WTC11 (cell line): ENCODE results near the gene ADAMTS18. TPM values are rescaled to one million over a fixed set of nuclear protein-coding genes. Genes with fewer than 3 reads are reported as not detected.

ENCODE experiments used
- ATAC-seq: fragments of 200-7000 bp; cut with Tn5 transposase; 2 replicates; pipeline ENCODE4 v1.10.0; 2021; ENCODE audit warnings: mild to moderate bottlenecking, moderate library complexity
- CTCF ChIA-PET: fragments of 300-600 bp; sonication (Branson Sonifier 250); formaldehyde crosslinking; loops from one replicate; lab custom pipeline; 2021; ENCODE audit warnings: antibody characterized with exemption; lab: Charles Lee
- POLR2A ChIA-PET: fragments of 350-600 bp; sonication (Branson Sonifier 250); formaldehyde crosslinking; loops from one replicate; lab custom pipeline; 2021; ENCODE audit warnings: antibody characterized with exemption; lab: Charles Lee
- DNase-seq: peaks from one replicate; pipeline ENCODE4 v3.0.0; 2021; ENCODE audit warnings: low spot score
- H3K27ac Mint-ChIP-seq: 2 replicates; pipeline ENCODE4 v1.8.0; 2021; ENCODE audit warnings: mixed read lengths
- H3K27me3 Mint-ChIP-seq: 2 replicates; pipeline ENCODE4 v1.8.0; 2021; ENCODE audit warnings: low read depth, mild to moderate bottlenecking, moderate library complexity, mixed read lengths
- H3K36me3 Mint-ChIP-seq: 2 replicates; pipeline ENCODE4 v1.8.0; 2021; ENCODE audit warnings: mixed read lengths
- H3K4me1 Mint-ChIP-seq: 2 replicates; pipeline ENCODE4 v1.8.0; 2022; ENCODE audit warnings: mixed read lengths
- H3K4me3 Mint-ChIP-seq: 2 replicates; pipeline ENCODE4 v1.8.0; 2021; ENCODE audit warnings: mild to moderate bottlenecking, moderate library complexity, mixed read lengths
- H3K9me3 Mint-ChIP-seq: 2 replicates; pipeline ENCODE4 v1.8.0; 2021; ENCODE audit warnings: mixed read lengths
- AFF4 ChIP-seq: sonication (generic); formaldehyde crosslinking; IDR thresholded peaks from 2 replicates; pipeline ENCODE4 v1.8.1; 2023; ENCODE audit warnings: mild to moderate bottlenecking, missing genetic modification reagents, borderline replicate concordance
- ATF1 ChIP-seq: sonication (generic); formaldehyde crosslinking; IDR thresholded peaks from 2 replicates; pipeline ENCODE4 v1.8.1; 2023; ENCODE audit warnings: mild to moderate bottlenecking, moderate library complexity, missing genetic modification reagents
- E2F1 ChIP-seq: sonication (generic); formaldehyde crosslinking; IDR thresholded peaks from 2 replicates; pipeline ENCODE4 v1.8.0; 2022; ENCODE audit warnings: mild to moderate bottlenecking, missing genetic modification reagents
- GTF2I ChIP-seq: fragments of 250-450 bp; sonication (Bioruptor Pico); conservative IDR thresholded peaks from 2 replicates; pipeline ENCODE4 v1.4.0; 2021; ENCODE audit warnings: mild to moderate bottlenecking
- JAZF1 ChIP-seq: fragments of 250-450 bp; sonication (Bioruptor Pico); IDR thresholded peaks from 2 replicates; pipeline ENCODE4 v1.9.0; 2021; ENCODE audit warnings: moderate library complexity, mild to moderate bottlenecking, inconsistent platforms
- MAX ChIP-seq: sonication (generic); formaldehyde crosslinking; IDR thresholded peaks from 2 replicates; pipeline ENCODE4 v1.8.0; 2022; ENCODE audit warnings: mild to moderate bottlenecking, missing genetic modification reagents
- NFATC4 ChIP-seq: fragments of 250-450 bp; sonication (Bioruptor Pico); IDR thresholded peaks from 2 replicates; pipeline ENCODE4 v1.9.0; 2021; ENCODE audit warnings: mild to moderate bottlenecking
- NFYB ChIP-seq: sonication (generic); formaldehyde crosslinking; conservative IDR thresholded peaks from 2 replicates; pipeline ENCODE4 v1.8.0; 2022; ENCODE audit warnings: low read depth, missing genetic modification reagents
- PRDM15 ChIP-seq: sonication (generic); formaldehyde crosslinking; IDR thresholded peaks from 2 replicates; pipeline ENCODE4 v1.8.0; 2022; ENCODE audit warnings: missing genetic modification reagents
- RELA ChIP-seq: sonication (generic); formaldehyde crosslinking; IDR thresholded peaks from 2 replicates; pipeline ENCODE4 v1.8.1; 2022; ENCODE audit warnings: missing genetic modification reagents, mild to moderate bottlenecking, borderline replicate concordance
- SOX15 ChIP-seq: fragments of 250-450 bp; sonication (Bioruptor Pico); IDR thresholded peaks from 2 replicates; pipeline ENCODE4 v1.9.0; 2021; ENCODE audit warnings: mild to moderate bottlenecking
- STAT6 ChIP-seq: sonication (generic); formaldehyde crosslinking; conservative IDR thresholded peaks from 2 replicates; pipeline ENCODE4 v1.8.1; 2023; ENCODE audit warnings: mild to moderate bottlenecking, low read depth, missing genetic modification reagents, moderate library complexity
- ZSCAN18 ChIP-seq: fragments of 250-450 bp; sonication (Bioruptor Pico); IDR thresholded peaks from 2 replicates; pipeline ENCODE4 v2.1.2; 2022; ENCODE audit warnings: mild to moderate bottlenecking, moderate library complexity
- total RNA-seq: library from RNA; stranded (reverse); gene quantifications from 3 replicates; pipeline ENCODE4 v1.2.3, GENCODE V29; 2021

Gene ADAMTS18
- total RNA-seq, 1 experiment from 2014 or later = 0.17 TPM

GRCh38 chr16:77300256-77300655 lies 134.6 kb downstream of the ADAMTS18 start (continued):
- no peak for TF ChIP-seq PRDM15 (CRISPR knock-in tag)
- no peak for TF ChIP-seq RELA (CRISPR knock-in tag)
- TF ChIP-seq MAX = no peak
- TF ChIP-seq SOX15 = no peak
- no peak for TF ChIP-seq STAT6 (CRISPR knock-in tag)
- TF ChIP-seq E2F1 (CRISPR knock-in tag) = no peak
- no peak for TF ChIP-seq JAZF1
- no peak for TF ChIP-seq GTF2I (CRISPR knock-in tag)
- no peak for TF ChIP-seq NFYB (CRISPR knock-in tag)

- Mint-ChIP-seq H3K9me3 (no peaks in the 10 kb centered on the region), H3K4me1 (0 out of 2 replicates have a peak, but pooled peaks cover 3% of the 10 kb centered on the region), H3K27me3 (no peaks in the 10 kb centered on the region), H3K27ac (no peak overlapping the region), H3K4me3 (no peak overlapping the region), H3K36me3 (no peaks in the 10 kb centered on the region)
- POLR2A ChIA-PET = no interaction called here
- no peak for ATAC-seq
- no peak for TF ChIP-seq ATF1 (CRISPR knock-in tag)
- CTCF ChIA-PET = no interaction called here
- no peak for DNase-seq
Observed at GRCh38 chr16:77299395-77299794, 135.4 kb downstream of the ADAMTS18 start.

GRCh38 chr16:77298418-77299360 lies 136.1 kb downstream of the ADAMTS18 start:
- no peak overlapping the region for H3K4me3 Mint-ChIP-seq
- no peaks in the 10 kb centered on the region for H3K9me3 Mint-ChIP-seq
- CTCF ChIA-PET = no interaction called here
- H3K4me1 Mint-ChIP-seq = peaks cover 3% of the 10 kb centered on the region; the same call in 1 of the 2 replicates
- no peak for ATAC-seq
- POLR2A ChIA-PET = no interaction called here
- no peak overlapping the region for H3K27ac Mint-ChIP-seq
- no peak for TF ChIP-seq AFF4
- no peak for TF ChIP-seq NFATC4
- TF ChIP-seq ZSCAN18 (CRISPR knock-in tag) = no peak
- H3K27me3 Mint-ChIP-seq = no peaks in the 10 kb centered on the region
- no peak for DNase-seq
- H3K36me3 Mint-ChIP-seq = no peaks in the 10 kb centered on the region
